Stimulated activated CD4-positive, alpha-beta T cell treated with anti-CD3 and anti-CD28 coated beads, Interleukin-1b, Interleukin-23, amount 100 ng/mL, for 4 hours (primary cell): ENCODE results near the gene TCHHL1.

Source experiments
- DNase-seq, 2 donors: peaks; one replicate each; pipeline ENCODE4 v3.0.0-alpha.2; 2020; ENCODE audit warnings: low read depth in 2 of 2

The TCHHL1 gene

GRCh38 chr1:152089014-152089674 lies at the start of gene TCHHL1:
TSS of gene TCHHL1 (minus strand) at chr1:152089064. CDS start at chr1:152088143, 921 bp downstream.
- no peak for DNase-seq

- no peak for DNase-seq
These were observed 48.4 kb upstream of the TCHHL1 start for GRCh38 chr1:152137215-152137614.

GRCh38 chr1:152130186-152130585 lies 41.3 kb upstream of the TCHHL1 start:
- DNase-seq = no peak

GRCh38 chr1:152127673-152128072 lies 38.8 kb upstream of the TCHHL1 start:
- DNase-seq = no peak

GRCh38 chr1:152125834-152126443 lies 37.1 kb upstream of the TCHHL1 start:
- no peak for DNase-seq

- DNase-seq = no peak
These were observed 30.1 kb upstream of the TCHHL1 start for GRCh38 chr1:152118915-152119314.

GRCh38 chr1:152115344-152115743 lies 26.5 kb upstream of the TCHHL1 start, which contains the start of gene TCHH:
TSS of gene TCHH (minus strand) at chr1:152115444. CDS start at chr1:152114080, 1,364 bp downstream.
- DNase-seq = no peak

GRCh38 chr1:152112885-152113432 lies 24.1 kb upstream of the TCHHL1 start:
- DNase-seq = no peak

GRCh38 chr1:152112101-152112884 lies 23.4 kb upstream of the TCHHL1 start:
- no peak for DNase-seq

- DNase-seq = no peak
These were observed 22.7 kb upstream of the TCHHL1 start for GRCh38 chr1:152111515-152111968.

- no peak for DNase-seq
These were observed 22.1 kb upstream of the TCHHL1 start for GRCh38 chr1:152110860-152111514.

GRCh38 chr1:152110365-152110859 lies 21.5 kb upstream of the TCHHL1 start:
- DNase-seq = no peak

- DNase-seq = no peak
These were observed 21.1 kb upstream of the TCHHL1 start for GRCh38 chr1:152109998-152110294.

GRCh38 chr1:152109231-152109997 lies 20.6 kb upstream of the TCHHL1 start:
- no peak for DNase-seq

GRCh38 chr1:152108882-152109222 lies 20.0 kb upstream of the TCHHL1 start:
- DNase-seq = no peak

- no peak for DNase-seq
These were observed 19.4 kb upstream of the TCHHL1 start for GRCh38 chr1:152107984-152108881.

GRCh38 chr1:152107031-152107983 lies 18.4 kb upstream of the TCHHL1 start:
- no peak for DNase-seq

GRCh38 chr1:152104854-152105253 lies 16.0 kb upstream of the TCHHL1 start:
- DNase-seq = no peak

- DNase-seq = no peak
These were observed 8.1 kb upstream of the TCHHL1 start for GRCh38 chr1:152096931-152097330.
